Heart right ventricle (tissue), 16 donors: Measurements from ENCODE around the gene ANKRD52. TPM values are rescaled to one million over a fixed set of nuclear protein-coding genes. Genes with fewer than 3 reads are reported as not detected.

Source experiments
- ATAC-seq, 8 donors: fragments of 200-7000 bp; cut with Tn5 transposase; one replicate each; pipeline ENCODE4 v1.9.1; 2020; ENCODE audit warnings: mild to moderate bottlenecking in 8 of 8, moderate library complexity in 8 of 8, moderate number of reproducible peaks in 1 of 8
- DNase-seq, 2 donors: peaks; one replicate each; pipeline ENCODE4 v3.0.0-alpha.2; 2020
- H3K27ac ChIP-seq, 10 donors: fragments of 200-600 bp; sonication (generic) in 2 of 10; one replicate each; pipeline versions ENCODE4 v1.5.0 to v1.8.0; 2020 to 2022; ENCODE audit warnings: mild to moderate bottlenecking in 3 of 10
- H3K27me3 ChIP-seq, 7 donors: fragments of 200-600 bp; one replicate each; pipeline ENCODE4 v1.8.0; 2021 to 2022; ENCODE audit warnings: mild to moderate bottlenecking in 2 of 7
- H3K36me3 ChIP-seq, 9 donors: fragments of 200-600 bp; sonication (generic) in 1 of 9; one replicate each; pipeline versions ENCODE4 v1.5.0 to v1.8.0; 2020 to 2022; ENCODE audit warnings: mild to moderate bottlenecking in 2 of 9
- H3K4me1 ChIP-seq, 9 donors: fragments of 200-600 bp; sonication (generic) in 1 of 9; one replicate each; pipeline versions ENCODE4 v1.5.0 to v1.8.0; 2020 to 2022; ENCODE audit warnings: mild to moderate bottlenecking in 4 of 9
- H3K4me3 ChIP-seq, 10 donors: fragments of 200-600 bp; sonication (generic) in 2 of 10; one replicate each; pipeline versions ENCODE4 v1.5.0 to v1.8.0; 2020 to 2022; ENCODE audit warnings: mild to moderate bottlenecking in 7 of 10, moderate library complexity in 2 of 10
- H3K9me3 ChIP-seq, 11 donors: fragments of 200-600 bp in 10 of 11; sonication (generic) in 2 of 11; one replicate each; pipeline versions ENCODE4 v1.5.0 to v1.8.0; 2013 to 2022; ENCODE audit warnings: mild to moderate bottlenecking in 2 of 11, control low read depth in 1 of 11, moderate library complexity in 1 of 11
- WGBS, 2 donors: extraction: QIAGEN DNeasy Blood & Tissue Kit; methylation state at CpG; one replicate each; pipeline ENCODE4 v1.1.7; 2013; ENCODE audit warnings: inconsistent platforms in 1 of 2; 5-methylcytosine and 5-hydroxymethylcytosine counted together
- intact Hi-C, 10 donors: fragments of 100-400 bp; cut with DNase I; formaldehyde crosslinking; loops; one replicate each; pipeline versions ENCODE4 v1.11.1 to v1.14.2; 2022
- polyA plus RNA-seq, 2 donors: library from polyadenylated mRNA; stranded (reverse); fragments of 200-250 nt; gene quantifications; one replicate each; pipeline ENCODE4 v1.2.3, GENCODE V29; 2013
- total RNA-seq, 10 donors: library from RNA; stranded (reverse); fragmentation: NEBNext Ultra II Directional in 3 of 10; extraction: Animal tissue kit (Norgen Biotek cat#: 25700) in 3 of 10; gene quantifications; one replicate each; pipeline versions ENCODE4 v1.2.1 to v1.2.4, GENCODE V29; 2021 to 2023
- TF ChIP-seq, protein P1 (sequence below), 9 donors: fragments of 200-600 bp; sonication (generic) in 2 of 9; IDR thresholded peaks; one replicate each; pipeline versions ENCODE4 v1.5.0 to v1.8.0; 2021 to 2022; ENCODE audit warnings: antibody characterized with exemption in 9 of 9, mild to moderate bottlenecking in 5 of 9, moderate library complexity in 1 of 9
- donor health status: Arrhythmogenic right ventricular cardiomyopathy.
- donor health status: ischemic (EF 13 %, LVEDD 7.1; RV severe dilation, severe dysfunction).
- donor health status: healthy with polysubstance abuse.
- donor health status: DM: no; HTN: yes; CAD: no.
- donor health status: DM: no; HTN: no; CAD: no.
- donor health status: ischemic (EF 25% LVEDD 6.9; RV normal size, moderate dysfunction).
- donor health status: ischemic (EF 25% LVEDD 5.7; RV mildly dilated, moderate dysfunction).
- donor health status: healthy.
- donor health status: DM: yes; HTN: yes; CAD: no.
- donor health status: Ischemic cardiomyopathy.
- donor health status: ischemic (EF 35%, LVEDD 5.7; RV mildly dilated, moderate dysfunction).
- donor health status: nonischemic (EF 11% LVEDD 7.7; RV severe dilation, severe dysfunction).
- donor health status: DM: yes; HTN: yes; CAD: no.
- donor health status: PGD.
- donor health status: ischemic (EF 29% LVEDD 5.4; RV normal size, mild dysfunction).
- donor health status: nonischemic (EF 23%, LVEDD 6.1; RV moderate dilation, normal function).

ANKRD52 gene
- total and polyA plus RNA-seq, 12 donors: 10.2 to 30.9 (median 24.6) TPM

DNA sequence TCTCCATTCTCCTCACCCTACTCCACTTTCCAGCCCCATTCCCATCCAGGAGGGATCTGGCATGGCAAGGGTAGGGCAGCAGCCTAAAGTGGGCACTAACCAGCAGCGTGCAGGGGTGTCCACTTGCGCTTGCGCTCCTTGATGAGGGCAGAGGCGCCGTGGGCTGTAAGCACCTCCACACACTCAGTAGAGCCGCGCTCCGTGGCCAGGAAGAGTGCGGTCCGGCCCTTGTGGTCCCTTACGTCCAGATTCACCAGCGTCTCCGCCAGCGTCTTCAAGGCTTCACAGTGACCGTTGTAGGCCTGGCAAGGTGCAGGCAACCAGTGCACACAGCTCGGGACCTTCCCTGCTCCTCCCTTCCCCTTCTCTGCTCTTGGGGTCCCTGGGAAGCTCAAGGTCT lies 10.3 kb downstream of the ANKRD52 start:
- intact Hi-C loops: no loop called here
- WGBS, 2 donors: 94 to 95% methylated on average over 16 of the region's 16 CpGs
- Histone ChIP-seq H3K27me3 (no peaks in the 10 kb centered on the region), H3K27ac (no peak overlapping the region), H3K9me3 (no peaks in the 10 kb centered on the region), H3K36me3 (peaks cover 5 to 100% (median 92%) of the 10 kb centered on the region in 9 donors), H3K4me1 (peaks cover 0 to 15% (median 9%) of the 10 kb centered on the region in 9 donors), H3K4me3 (no peak overlapping the region)
- TF ChIP-seq, protein P1, sequence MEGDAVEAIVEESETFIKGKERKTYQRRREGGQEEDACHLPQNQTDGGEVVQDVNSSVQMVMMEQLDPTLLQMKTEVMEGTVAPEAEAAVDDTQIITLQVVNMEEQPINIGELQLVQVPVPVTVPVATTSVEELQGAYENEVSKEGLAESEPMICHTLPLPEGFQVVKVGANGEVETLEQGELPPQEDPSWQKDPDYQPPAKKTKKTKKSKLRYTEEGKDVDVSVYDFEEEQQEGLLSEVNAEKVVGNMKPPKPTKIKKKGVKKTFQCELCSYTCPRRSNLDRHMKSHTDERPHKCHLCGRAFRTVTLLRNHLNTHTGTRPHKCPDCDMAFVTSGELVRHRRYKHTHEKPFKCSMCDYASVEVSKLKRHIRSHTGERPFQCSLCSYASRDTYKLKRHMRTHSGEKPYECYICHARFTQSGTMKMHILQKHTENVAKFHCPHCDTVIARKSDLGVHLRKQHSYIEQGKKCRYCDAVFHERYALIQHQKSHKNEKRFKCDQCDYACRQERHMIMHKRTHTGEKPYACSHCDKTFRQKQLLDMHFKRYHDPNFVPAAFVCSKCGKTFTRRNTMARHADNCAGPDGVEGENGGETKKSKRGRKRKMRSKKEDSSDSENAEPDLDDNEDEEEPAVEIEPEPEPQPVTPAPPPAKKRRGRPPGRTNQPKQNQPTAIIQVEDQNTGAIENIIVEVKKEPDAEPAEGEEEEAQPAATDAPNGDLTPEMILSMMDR (IDR thresholded peaks at IDR 0.05): no peak
- ATAC-seq: no peak
- no peak for DNase-seq

- H3K27me3 ChIP-seq: no peaks in the 10 kb centered on the region
- TF ChIP-seq, protein P1 (IDR thresholded peaks at IDR 0.05): no peak
- 87 to 89% methylated on average over 14 of the region's 14 CpGs for WGBS, 2 donors
- peaks cover 0 to 15% (median 9%) of the 10 kb centered on the region in 9 donors for H3K4me1 ChIP-seq
- intact Hi-C loops: no loop called here
- H3K36me3 ChIP-seq: peaks cover 0 to 100% (median 87%) of the 10 kb centered on the region in 9 donors
- H3K4me3 ChIP-seq: no peak overlapping the region
- H3K9me3 ChIP-seq: no peaks in the 10 kb centered on the region
- DNase-seq (no peak), ATAC-seq (peak in 1 of 8 donors; percentile 15)
- H3K27ac ChIP-seq: peak overlapping the region in 1 of 10 donors; percentile 13
Observed at GRCh38 chr12:56244494-56244893, 13.7 kb downstream of the ANKRD52 start.

GRCh38 chr12:56243731-56244181 lies 14.4 kb downstream of the ANKRD52 start:
- TF ChIP-seq, protein P1 (IDR thresholded peaks at IDR 0.05): no peak
- Histone ChIP-seq H3K4me3 (no peak overlapping the region), H3K36me3 (peaks cover 0 to 100% (median 83%) of the 10 kb centered on the region in 9 donors), H3K4me1 (peaks cover 0 to 15% (median 9%) of the 10 kb centered on the region in 9 donors), H3K9me3 (no peaks in the 10 kb centered on the region), H3K27me3 (no peaks in the 10 kb centered on the region), H3K27ac (peak overlapping the region in 2 of 10 donors; percentile 13 to 28)
- no peak for DNase-seq
- ATAC-seq: peak in 7 of 8 donors; percentile 15 to 63 (median 40)
- WGBS, 2 donors: 51 to 54% methylated on average over 3 of the region's 3 CpGs
- intact Hi-C loops: no loop called here

DNA sequence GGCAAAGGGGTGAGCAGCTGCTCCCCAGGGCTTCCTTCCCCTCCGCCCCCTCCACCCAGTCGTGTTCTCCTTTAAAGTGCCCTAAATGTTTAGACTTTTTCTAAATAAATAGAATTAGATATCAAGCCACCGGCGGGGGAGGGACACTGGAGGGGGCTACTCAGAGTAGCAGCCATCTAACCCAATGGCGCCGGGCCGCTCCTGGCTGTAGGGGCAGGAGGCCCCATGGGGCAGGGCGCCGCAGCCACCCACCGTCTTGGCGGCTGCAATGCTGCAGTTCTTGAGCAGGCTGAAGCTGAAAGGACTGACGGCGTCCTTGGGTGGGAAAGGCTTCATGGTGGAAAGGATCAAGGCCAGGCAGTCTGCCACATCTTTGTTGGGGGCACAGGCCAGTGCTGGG lies 15.2 kb downstream of the ANKRD52 start:
- TF ChIP-seq, protein P1 (IDR thresholded peaks at IDR 0.05): no peak
- ATAC-seq (no peak), DNase-seq (no peak)
- WGBS, 2 donors: 90 to 94% methylated on average over 13 of the region's 13 CpGs
- Histone ChIP-seq H3K36me3 (peaks cover 0 to 98% (median 75%) of the 10 kb centered on the region in 9 donors), H3K4me3 (no peak overlapping the region), H3K4me1 (peaks cover 0 to 15% (median 9%) of the 10 kb centered on the region in 9 donors), H3K27me3 (no peaks in the 10 kb centered on the region), H3K27ac (no peak overlapping the region), H3K9me3 (no peaks in the 10 kb centered on the region)
- intact Hi-C loops: no loop called here
